Measurements from ENCODE around the gene TEX26. TPM values are rescaled to one million over a fixed set of nuclear protein-coding genes. Genes with fewer than 3 reads are reported as not detected.

TEX26 gene
- total and polyA plus RNA-seq, 4 donors, result 0.08 to 0.31 TPM; not detected in 2

- Histone ChIP-seq H3K9me3 (ENCODE audit: control insufficient read depth in 4 of 4, low read length in 3 of 4) (no peaks in the 10 kb centered on the region), H3K36me3 (ENCODE audit: control insufficient read depth in 4 of 4, insufficient read depth in 3 of 4, low read depth in 1 of 4, low read length in 3 of 4) (no peaks in the 10 kb centered on the region), H3K9ac (ENCODE audit: low read depth in 1 of 2, low read length in 2 of 2) (no peak overlapping the region), H3K4me3 (ENCODE audit: low read depth in 1 of 3, low read length in 3 of 3) (no peak overlapping the region), H3K27ac (ENCODE audit: low read depth in 1 of 2, low read length in 2 of 2) (no peak overlapping the region), H3K27me3 (ENCODE audit: control insufficient read depth in 4 of 4, insufficient read depth in 4 of 4, low read length in 3 of 4) (peaks cover 0 to 7% (median 0%) of the 10 kb centered on the region in 4 donors), H3K4me1 (ENCODE audit: control insufficient read depth in 4 of 4, insufficient read depth in 4 of 4, low read length in 3 of 4) (no peaks in the 10 kb centered on the region)
- TF ChIP-seq TAF1 (conservative IDR thresholded peaks at IDR 0.05) (no peak), REST (IDR thresholded peaks at IDR 0.05) (no peak), YY1 (IDR thresholded peaks at IDR 0.05) (no peak), MAX (IDR thresholded peaks at IDR 0.05) (no peak)
- DNase-seq (ENCODE audit: low spot score), result no peak
- WGBS, result 91% methylated on average over 23 of the region's 23 CpGs
These were observed 72.6 kb downstream of the TEX26 start for GRCh38 chr13:31005066-31005465.

- Histone ChIP-seq H3K9me3 (ENCODE audit: control insufficient read depth in 4 of 4, low read length in 3 of 4) (no peaks in the 10 kb centered on the region), H3K27ac (ENCODE audit: low read depth in 1 of 2, low read length in 2 of 2) (no peak overlapping the region), H3K36me3 (ENCODE audit: control insufficient read depth in 4 of 4, insufficient read depth in 3 of 4, low read depth in 1 of 4, low read length in 3 of 4) (no peaks in the 10 kb centered on the region), H3K27me3 (ENCODE audit: control insufficient read depth in 4 of 4, insufficient read depth in 4 of 4, low read length in 3 of 4) (peaks cover 0 to 3% (median 0%) of the 10 kb centered on the region in 4 donors), H3K9ac (ENCODE audit: low read depth in 1 of 2, low read length in 2 of 2) (no peak overlapping the region), H3K4me1 (ENCODE audit: control insufficient read depth in 4 of 4, insufficient read depth in 4 of 4, low read length in 3 of 4) (no peaks in the 10 kb centered on the region), H3K4me3 (ENCODE audit: low read depth in 1 of 3, low read length in 3 of 3) (no peak overlapping the region)
- TF ChIP-seq HNF4G (IDR thresholded peaks at IDR 0.05), result no peak
- no peak for DNase-seq (ENCODE audit: low spot score)
- WGBS, result 82% methylated on average over 4 of the region's 4 CpGs
These were observed 75.0 kb downstream of the TEX26 start for GRCh38 chr13:31007417-31007816.

- no peak overlapping the region for H3K9ac ChIP-seq (ENCODE audit: low read depth in 1 of 2, low read length in 2 of 2)
- no peaks in the 10 kb centered on the region for H3K9me3 ChIP-seq (ENCODE audit: control insufficient read depth in 4 of 4, low read length in 3 of 4)
- TF ChIP-seq SP1 (IDR thresholded peaks at IDR 0.05) (no peak), GABPA (IDR thresholded peaks at IDR 0.05 in 1 of 2, conservative IDR thresholded peaks at IDR 0.05 in 1 of 2) (no peak), CTCF (IDR thresholded peaks at IDR 0.05; ENCODE audit: low read depth, low read length, missing input control) (no peak), ZBTB33 (IDR thresholded peaks at IDR 0.05) (no peak), FOXA2 (IDR thresholded peaks at IDR 0.05) (no peak), TAF1 (conservative IDR thresholded peaks at IDR 0.05) (no peak), EGR1 (IDR thresholded peaks at IDR 0.05; ENCODE audit: low read depth in 2 of 2) (no peak), JUND (IDR thresholded peaks at IDR 0.05) (no peak), HNF4A (conservative IDR thresholded peaks at IDR 0.05) (no peak)
- no peak overlapping the region for H3K27ac ChIP-seq (ENCODE audit: low read depth in 1 of 2, low read length in 2 of 2)
- H3K4me3 ChIP-seq (ENCODE audit: low read depth in 1 of 3, low read length in 3 of 3), result no peak overlapping the region
- no peaks in the 10 kb centered on the region for H3K4me1 ChIP-seq (ENCODE audit: control insufficient read depth in 4 of 4, insufficient read depth in 4 of 4, low read length in 3 of 4)
- no peak for DNase-seq (ENCODE audit: low spot score)
- H3K36me3 ChIP-seq (ENCODE audit: control insufficient read depth in 4 of 4, insufficient read depth in 3 of 4, low read depth in 1 of 4, low read length in 3 of 4), result no peaks in the 10 kb centered on the region
- 96% methylated on average over 7 of the region's 7 CpGs for WGBS
- peaks cover 0 to 3% (median 0%) of the 10 kb centered on the region in 4 donors for H3K27me3 ChIP-seq (ENCODE audit: control insufficient read depth in 4 of 4, insufficient read depth in 4 of 4, low read length in 3 of 4)
These were observed 76.1 kb downstream of the TEX26 start for GRCh38 chr13:31008400-31009115.

Measured in liver (tissue), 9 donors.